ENCODE data around the gene MEGF8. TPM values are rescaled to one million over a fixed set of nuclear protein-coding genes. Genes with fewer than 3 reads are reported as not detected.

Gene MEGF8
- total RNA-seq, 1 experiment from 2014 or later, result 7.7 TPM

- CTCF ChIA-PET, result no interaction called here
These were observed 25.0 kb downstream of the MEGF8 start for GRCh38 chr19:42350417-42350816.

GRCh38 chr19:42351079-42351735 lies 25.8 kb downstream of the MEGF8 start:
- no peaks in the 10 kb centered on the region for H4K20me1 ChIP-seq (ENCODE audit: low read length)
- CTCF ChIA-PET, result no interaction called here
- no peak overlapping the region for H2AFZ ChIP-seq (ENCODE audit: low read length)
- H3K9me2 ChIP-seq (replicated peaks; ENCODE audit: low read length), result no peaks in the 10 kb centered on the region
- no peaks in the 10 kb centered on the region for H3K4me1 ChIP-seq (ENCODE audit: insufficient read depth, low read length)
- intact Hi-C loops (cut with micrococcal nuclease), result no loop called here
- BruUV-seq (replicated peaks), result no TSS peak
- H3K4me2 ChIP-seq (ENCODE audit: low read length), result no peak overlapping the region
- H3K36me3 ChIP-seq (ENCODE audit: low read depth, low read length), result no peaks in the 10 kb centered on the region
- TF ChIP-seq EZH2phosphoT487 (IDR thresholded peaks at IDR 0.05; ENCODE audit: borderline replicate concordance, low read length) (no peak), CTCF (conservative IDR thresholded peaks at IDR 0.05; ENCODE audit: low read depth, low read length) (no peak), EZH2 (IDR thresholded peaks at IDR 0.05; ENCODE audit: low read length, unreplicated experiment) (no peak)
- POLR2A ChIA-PET (ENCODE audit: unreplicated experiment), result no interaction called here
- no peaks in the 10 kb centered on the region for H3K27me3 ChIP-seq (ENCODE audit: low read length)
- no peak overlapping the region for H3K27ac ChIP-seq (ENCODE audit: low read length)
- H3K9ac ChIP-seq (ENCODE audit: low read length), result no peak overlapping the region
- H3K79me2 ChIP-seq (ENCODE audit: low read length), result no peaks in the 10 kb centered on the region
- DNase-seq (no peak), ATAC-seq (no peak)
- H3K9me3 ChIP-seq (ENCODE audit: low read length), result no peaks in the 10 kb centered on the region
- no peak overlapping the region for H3K4me3 ChIP-seq (ENCODE audit: low read length)
- no peaks in the 10 kb centered on the region for H3F3A ChIP-seq (ENCODE audit: low read length, unreplicated experiment)

More at GRCh38 chr19:42350417-42350816, 25.0 kb downstream of the MEGF8 start:
- TF ChIP-seq EZH2phosphoT487 (IDR thresholded peaks at IDR 0.05; ENCODE audit: borderline replicate concordance, low read length) (no peak), EZH2 (IDR thresholded peaks at IDR 0.05; ENCODE audit: low read length, unreplicated experiment) (no peak), CTCF (conservative IDR thresholded peaks at IDR 0.05; ENCODE audit: low read depth, low read length) (no peak)
- H3K4me2 ChIP-seq (ENCODE audit: low read length), result no peak overlapping the region
- no peaks in the 10 kb centered on the region for H3K9me2 ChIP-seq (replicated peaks; ENCODE audit: low read length)
- DNase-seq, result no peak
- no peak for ATAC-seq
- H3F3A ChIP-seq (ENCODE audit: low read length, unreplicated experiment), result no peaks in the 10 kb centered on the region
- no peak overlapping the region for H3K4me3 ChIP-seq (ENCODE audit: low read length)
- POLR2A ChIA-PET (ENCODE audit: unreplicated experiment), result no interaction called here
- intact Hi-C loops (cut with micrococcal nuclease), result no loop called here
- H3K9me3 ChIP-seq (ENCODE audit: low read length), result no peaks in the 10 kb centered on the region
- H3K4me1 ChIP-seq (ENCODE audit: insufficient read depth, low read length), result no peaks in the 10 kb centered on the region
- BruUV-seq (replicated peaks), result no TSS peak
- no peaks in the 10 kb centered on the region for H3K36me3 ChIP-seq (ENCODE audit: low read depth, low read length)
- no peak overlapping the region for H3K27ac ChIP-seq (ENCODE audit: low read length)
- no peaks in the 10 kb centered on the region for H3K79me2 ChIP-seq (ENCODE audit: low read length)
- H2AFZ ChIP-seq (ENCODE audit: low read length), result no peak overlapping the region
- H3K27me3 ChIP-seq (ENCODE audit: low read length), result no peaks in the 10 kb centered on the region
- no peak overlapping the region for H3K9ac ChIP-seq (ENCODE audit: low read length)
- H4K20me1 ChIP-seq (ENCODE audit: low read length), result no peaks in the 10 kb centered on the region
